HFFc6 (cell line): ENCODE measurements around the gene CXXC5. TPM values are rescaled to one million over a fixed set of nuclear protein-coding genes. Genes with fewer than 3 reads are reported as not detected.

Experiments used
- DNase-seq: peaks from one replicate; pipeline ENCODE4 v3.0.0-alpha.2; 2018
- H3K27ac Mint-ChIP-seq: 2 replicates; pipeline ENCODE4 v1.8.0; 2020; ENCODE audit warnings: mild to moderate bottlenecking, mixed read lengths
- H3K27me3 Mint-ChIP-seq: 2 replicates; pipeline ENCODE4 v1.8.0; 2021; ENCODE audit warnings: mild to moderate bottlenecking, moderate library complexity, mixed read lengths; ENCODE audit not compliant: insufficient read depth
- H3K36me3 Mint-ChIP-seq: 2 replicates; pipeline ENCODE4 v1.8.0; 2021; ENCODE audit warnings: low read depth, mixed read lengths
- H3K4me1 Mint-ChIP-seq: 2 replicates; pipeline ENCODE4 v1.8.0; 2020; ENCODE audit warnings: low read depth, mixed read lengths
- H3K4me3 Mint-ChIP-seq: 2 replicates; pipeline ENCODE4 v1.8.0; 2020; ENCODE audit warnings: mild to moderate bottlenecking, moderate library complexity, mixed read lengths
- H3K9me3 Mint-ChIP-seq: 2 replicates; pipeline ENCODE4 v1.8.0; 2020; ENCODE audit warnings: mild to moderate bottlenecking, mixed read lengths
- total RNA-seq, 6 experiments: library from RNA; stranded (reverse); fragmentation: NEBNext Ultra II Directional; extraction: Animal tissue kit (Norgen Biotek cat#: 25700); gene quantifications; 2 replicates in 1 of 6; 3 replicates in 5 of 6; pipeline ENCODE4 v1.2.3, GENCODE V29; 2021
- TF ChIP-seq, protein P1 (sequence below): fragments of 200-600 bp; sonication (generic); IDR thresholded peaks from 2 replicates; pipeline ENCODE4 v1.5.0; 2021; ENCODE audit warnings: antibody characterized with exemption, mild to moderate bottlenecking

CXXC5 gene
- total RNA-seq, 6 experiments from 2014 or later: 46.4 to 58.5 (median 49.2) TPM

- TF ChIP-seq, protein P1, sequence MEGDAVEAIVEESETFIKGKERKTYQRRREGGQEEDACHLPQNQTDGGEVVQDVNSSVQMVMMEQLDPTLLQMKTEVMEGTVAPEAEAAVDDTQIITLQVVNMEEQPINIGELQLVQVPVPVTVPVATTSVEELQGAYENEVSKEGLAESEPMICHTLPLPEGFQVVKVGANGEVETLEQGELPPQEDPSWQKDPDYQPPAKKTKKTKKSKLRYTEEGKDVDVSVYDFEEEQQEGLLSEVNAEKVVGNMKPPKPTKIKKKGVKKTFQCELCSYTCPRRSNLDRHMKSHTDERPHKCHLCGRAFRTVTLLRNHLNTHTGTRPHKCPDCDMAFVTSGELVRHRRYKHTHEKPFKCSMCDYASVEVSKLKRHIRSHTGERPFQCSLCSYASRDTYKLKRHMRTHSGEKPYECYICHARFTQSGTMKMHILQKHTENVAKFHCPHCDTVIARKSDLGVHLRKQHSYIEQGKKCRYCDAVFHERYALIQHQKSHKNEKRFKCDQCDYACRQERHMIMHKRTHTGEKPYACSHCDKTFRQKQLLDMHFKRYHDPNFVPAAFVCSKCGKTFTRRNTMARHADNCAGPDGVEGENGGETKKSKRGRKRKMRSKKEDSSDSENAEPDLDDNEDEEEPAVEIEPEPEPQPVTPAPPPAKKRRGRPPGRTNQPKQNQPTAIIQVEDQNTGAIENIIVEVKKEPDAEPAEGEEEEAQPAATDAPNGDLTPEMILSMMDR: no peak
- Mint-ChIP-seq H3K9me3 (no peaks in the 10 kb centered on the region), H3K4me1 (peaks cover 17% of the 10 kb centered on the region), H3K27ac (no peak overlapping the region), H3K36me3 (no peaks in the 10 kb centered on the region), H3K27me3 (peaks cover 4% of the 10 kb centered on the region; the same call in 1 of the 2 replicates), H3K4me3 (no peak overlapping the region)
- no peak for DNase-seq
These were observed 54.4 kb downstream of the CXXC5 start for GRCh38 chr5:139702548-139702947.

DNA sequence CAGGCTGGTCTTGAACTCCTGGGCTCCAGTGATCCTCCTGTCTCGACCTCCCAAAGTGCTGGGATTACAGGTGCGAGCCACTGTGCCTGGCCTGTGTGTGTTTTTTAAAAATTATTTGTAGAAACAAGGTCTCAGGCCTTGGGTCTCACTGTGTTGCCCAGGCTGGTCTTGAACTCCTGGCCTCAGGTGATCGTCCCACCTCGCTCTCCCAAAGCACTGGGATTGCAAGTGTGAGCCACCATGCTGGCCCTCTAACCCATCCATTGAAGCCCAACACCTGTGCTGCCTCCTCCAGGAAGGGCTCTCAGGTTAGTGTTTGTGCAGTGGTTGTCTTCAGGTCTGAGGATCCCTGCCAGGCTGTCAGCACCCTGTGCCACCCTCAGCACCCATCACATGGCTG, 56.6 kb downstream of the CXXC5 start:
- TF ChIP-seq, protein P1: no peak
- Mint-ChIP-seq H3K4me3 (no peak overlapping the region), H3K9me3 (no peaks in the 10 kb centered on the region), H3K4me1 (peaks cover 14% of the 10 kb centered on the region), H3K36me3 (no peaks in the 10 kb centered on the region), H3K27me3 (peaks cover 7% of the 10 kb centered on the region), H3K27ac (no peak overlapping the region)
- DNase-seq: no peak

DNA sequence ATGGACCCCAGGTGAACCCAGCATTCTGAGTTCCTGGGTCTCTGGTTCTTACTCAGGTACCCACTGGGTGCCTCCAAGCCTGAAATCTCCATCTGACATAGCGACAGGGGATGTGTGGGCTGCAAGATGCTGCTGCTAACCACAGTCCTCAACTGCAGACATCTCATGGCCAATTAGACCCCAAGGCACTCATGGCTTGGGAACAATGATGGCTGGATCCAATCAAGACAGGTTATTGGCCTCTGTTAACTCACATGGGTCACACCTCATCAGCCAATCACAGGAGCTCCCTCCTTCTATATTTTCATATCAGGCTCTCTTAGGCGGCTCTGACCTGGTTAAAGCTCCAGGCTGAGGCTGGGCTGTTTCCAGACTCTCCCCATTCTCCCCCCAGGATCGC, 57.0 kb downstream of the CXXC5 start:
- Mint-ChIP-seq H3K27ac (no peak overlapping the region), H3K36me3 (no peaks in the 10 kb centered on the region), H3K4me1 (peaks cover 14% of the 10 kb centered on the region), H3K4me3 (no peak overlapping the region), H3K9me3 (no peaks in the 10 kb centered on the region), H3K27me3 (peaks cover 7% of the 10 kb centered on the region)
- TF ChIP-seq, protein P1: no peak
- no peak for DNase-seq

DNA sequence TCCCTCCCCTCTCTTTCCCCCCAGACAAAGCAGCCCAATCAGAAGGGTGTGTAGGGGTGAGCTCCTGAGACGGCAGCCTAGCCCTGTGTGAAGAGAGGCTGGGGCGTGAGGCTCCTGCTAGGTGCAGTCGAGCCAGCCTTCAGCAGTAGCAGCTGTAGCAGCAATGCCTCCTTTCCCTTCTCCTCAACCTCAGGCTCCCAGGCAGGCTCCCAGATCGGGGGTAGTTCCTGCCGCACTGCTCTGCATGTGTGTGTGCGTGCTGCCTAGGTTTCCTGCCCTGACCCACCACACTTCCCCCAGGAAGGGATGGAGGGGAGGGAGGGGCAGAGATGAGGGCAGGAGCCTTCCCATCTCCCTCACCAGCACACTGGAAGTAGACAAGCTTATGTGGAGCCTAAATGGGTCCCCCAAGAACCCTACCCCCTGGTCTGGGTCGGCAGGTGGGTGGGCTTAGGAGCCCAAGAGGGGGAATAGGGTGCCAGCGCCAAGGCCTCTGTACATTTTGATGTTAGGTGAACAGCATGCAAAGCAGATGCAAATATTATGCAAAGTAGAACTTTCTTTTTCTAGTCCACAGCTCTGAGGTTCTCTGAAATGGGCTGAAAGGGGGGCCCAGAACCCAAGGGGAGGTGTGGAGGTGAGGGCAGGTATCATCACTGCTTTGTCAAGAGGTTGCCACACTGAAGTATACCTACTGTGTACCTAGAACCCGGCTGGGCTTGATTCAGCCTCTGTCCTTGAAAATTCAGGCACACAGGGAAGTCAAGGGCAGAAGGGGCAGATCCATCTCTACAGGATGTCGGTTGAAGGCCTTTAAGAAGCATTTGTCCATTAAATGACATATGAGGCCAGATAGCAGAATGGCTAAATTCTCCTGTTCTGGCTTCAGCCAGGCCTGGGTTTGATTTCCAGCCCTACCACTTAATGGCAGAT, 57.8 kb downstream of the CXXC5 start:
- Mint-ChIP-seq H3K9me3 (no peaks in the 10 kb centered on the region), H3K4me1 (peaks cover 20% of the 10 kb centered on the region), H3K27ac (no peak overlapping the region), H3K36me3 (no peaks in the 10 kb centered on the region), H3K27me3 (peaks cover 7% of the 10 kb centered on the region), H3K4me3 (no peak overlapping the region)
- TF ChIP-seq, protein P1: no peak
- DNase-seq: no peak

GRCh38 chr5:139707445-139708003, 59.4 kb downstream of the CXXC5 start:
- TF ChIP-seq, protein P1: no peak
- DNase-seq: no peak
- Mint-ChIP-seq H3K27me3 (peaks cover 7% of the 10 kb centered on the region), H3K9me3 (no peaks in the 10 kb centered on the region), H3K4me1 (peaks cover 20% of the 10 kb centered on the region), H3K4me3 (no peak overlapping the region), H3K36me3 (no peaks in the 10 kb centered on the region), H3K27ac (no peak overlapping the region)
